ENCODE measurements around the gene SLC25A28.

SLC25A28 gene

GRCh38 chr10:99619851-99620710 is at the start of gene SLC25A28:
Gene SLC25A28 (minus strand): TSS chr10:99620439. CDS start chr10:99620335, 104 bp downstream.
- peak; percentile 99 for DNase-seq (ENCODE audit: low spot score)

DNA sequence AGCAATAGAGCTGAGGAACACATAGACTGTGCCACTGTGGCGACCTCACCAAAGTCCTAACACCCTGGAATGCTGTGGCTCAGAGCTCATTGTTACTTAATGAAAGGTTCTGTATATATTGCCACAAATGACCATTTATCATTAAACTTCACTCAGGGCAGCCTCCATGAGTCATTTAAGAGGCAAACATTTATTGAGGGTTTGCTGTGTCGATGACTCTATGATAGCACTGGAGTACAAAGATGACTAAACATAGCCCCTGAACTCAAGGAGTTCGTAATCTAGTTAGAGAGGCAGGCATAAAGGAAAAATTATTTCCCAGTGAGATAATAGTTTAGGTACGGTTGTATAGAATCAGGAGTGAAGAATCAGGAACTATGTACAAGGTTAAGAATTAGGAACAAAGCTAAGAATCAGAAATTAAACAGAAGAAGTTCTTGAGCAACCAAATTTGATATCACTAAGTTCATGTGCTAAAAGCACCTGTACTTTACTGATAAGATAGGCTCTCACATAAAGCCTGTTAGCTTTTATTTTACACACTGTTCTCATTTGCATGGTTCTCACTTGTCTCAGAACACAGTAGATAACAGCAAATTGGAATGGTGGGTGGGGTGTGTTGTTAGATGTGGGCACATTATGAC is 47.0 kb upstream of the SLC25A28 start:
- DNase-seq (ENCODE audit: low spot score) = no peak

DNA sequence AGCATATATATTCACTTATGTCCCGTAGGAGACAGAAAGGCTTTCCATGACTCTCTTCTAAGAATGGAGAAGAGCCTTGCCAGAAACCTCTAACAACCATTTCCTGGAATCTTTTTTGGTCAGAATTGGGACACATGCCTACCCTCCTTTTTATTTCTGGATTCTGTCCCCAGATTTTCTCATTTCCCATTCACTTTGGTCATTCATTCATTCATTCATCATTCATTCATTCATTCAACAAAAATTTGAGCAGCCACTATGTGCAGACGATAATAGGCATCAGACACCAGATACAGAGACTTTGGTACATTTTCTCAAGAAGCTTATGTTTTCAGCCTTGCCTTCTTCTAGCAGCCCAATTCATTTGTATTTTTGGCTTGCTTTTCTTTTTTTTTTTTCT is 45.1 kb upstream of the SLC25A28 start:
- no peak for DNase-seq (ENCODE audit: low spot score)

DNA sequence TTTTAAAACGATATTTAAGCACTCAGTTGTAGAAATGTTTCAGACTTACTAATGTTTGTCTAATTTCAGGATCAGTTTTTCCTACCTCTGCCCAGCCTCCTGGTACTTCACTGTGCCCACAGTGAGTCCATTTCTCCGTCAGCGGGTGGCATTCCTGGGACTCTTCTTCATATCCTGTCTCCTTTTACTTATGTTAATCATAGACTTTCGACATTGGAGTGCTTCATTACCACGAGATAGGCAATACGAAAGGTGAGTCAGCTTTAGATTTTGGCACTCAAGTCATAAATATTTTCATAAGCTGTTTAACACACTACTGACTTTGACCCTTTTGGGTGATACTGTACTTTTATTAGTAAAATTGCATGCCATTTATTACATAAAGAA is 41.1 kb upstream of the SLC25A28 start:
- DNase-seq (ENCODE audit: low spot score) = no peak

DNA sequence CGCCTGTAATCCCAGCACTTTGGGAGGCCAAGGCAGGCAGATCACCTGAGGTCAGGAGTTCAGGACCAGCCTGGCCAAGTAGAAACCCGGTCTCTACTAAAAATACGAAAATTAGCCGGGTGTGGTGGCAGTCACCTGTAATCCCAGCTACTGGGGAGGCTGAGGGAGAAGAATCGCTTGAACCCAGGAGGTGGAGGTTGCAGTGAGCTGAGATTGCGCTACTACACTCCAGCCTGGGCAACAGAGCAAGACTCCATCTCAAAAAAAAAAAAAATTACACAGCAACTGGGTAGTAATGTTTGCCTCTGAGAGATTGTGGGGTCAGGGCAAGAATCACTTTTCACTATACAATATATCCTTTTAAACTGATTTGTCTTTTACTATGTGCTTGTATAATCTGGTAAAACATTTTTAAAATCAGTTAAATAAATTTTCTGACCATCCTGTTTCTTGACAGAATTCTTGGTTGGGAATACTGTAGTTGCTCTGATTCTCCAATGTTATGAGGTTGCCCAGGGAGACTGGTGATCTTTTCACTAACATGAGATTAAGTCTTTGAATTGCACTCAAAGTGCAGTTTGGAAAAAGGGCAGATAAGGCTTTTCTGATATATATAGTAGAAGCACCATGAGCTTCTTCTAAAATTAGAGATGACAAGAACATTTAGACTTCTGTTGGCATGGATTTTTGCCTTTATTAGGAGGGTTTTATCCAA is 40.6 kb upstream of the SLC25A28 start:
- DNase-seq (ENCODE audit: low spot score) = no peak

DNA sequence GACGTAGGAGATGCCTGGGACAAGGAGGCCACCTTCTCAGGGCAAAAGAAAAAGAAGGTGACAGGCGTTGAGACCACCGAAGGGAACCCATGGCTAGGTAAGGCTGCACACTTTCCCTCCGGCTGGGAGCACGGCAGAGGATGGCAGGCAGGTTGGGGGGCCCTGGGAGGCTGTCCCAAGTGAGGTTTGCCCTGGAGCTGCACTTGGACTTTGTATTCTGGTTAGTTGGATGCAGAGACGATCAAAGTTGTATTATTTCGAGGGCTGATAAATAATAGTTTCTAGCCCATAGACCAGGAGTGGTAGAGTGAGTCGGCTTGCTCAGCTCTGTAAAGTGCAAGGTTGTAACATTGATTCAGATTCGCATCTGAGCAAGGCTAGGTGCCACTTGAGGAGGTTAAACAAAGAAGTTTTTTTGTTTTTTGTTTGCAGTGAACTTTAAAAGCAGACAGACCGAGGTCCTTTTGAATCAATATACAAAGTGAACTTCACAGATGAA is 39.7 kb upstream of the SLC25A28 start:
- DNase-seq (ENCODE audit: low spot score) = no peak

- peak; percentile 98 for DNase-seq (ENCODE audit: low spot score)
Observed at GRCh38 chr10:99659031-99659867, 39.0 kb upstream of the SLC25A28 start, which contains the start of gene ENTPD7. Gene ENTPD7 (plus strand): TSS chr10:99659509. CDS start chr10:99659957, 448 bp downstream.

GRCh38 chr10:99658622-99659030 is 38.4 kb upstream of the SLC25A28 start:
- DNase-seq (ENCODE audit: low spot score) = peak; percentile 13

DNA sequence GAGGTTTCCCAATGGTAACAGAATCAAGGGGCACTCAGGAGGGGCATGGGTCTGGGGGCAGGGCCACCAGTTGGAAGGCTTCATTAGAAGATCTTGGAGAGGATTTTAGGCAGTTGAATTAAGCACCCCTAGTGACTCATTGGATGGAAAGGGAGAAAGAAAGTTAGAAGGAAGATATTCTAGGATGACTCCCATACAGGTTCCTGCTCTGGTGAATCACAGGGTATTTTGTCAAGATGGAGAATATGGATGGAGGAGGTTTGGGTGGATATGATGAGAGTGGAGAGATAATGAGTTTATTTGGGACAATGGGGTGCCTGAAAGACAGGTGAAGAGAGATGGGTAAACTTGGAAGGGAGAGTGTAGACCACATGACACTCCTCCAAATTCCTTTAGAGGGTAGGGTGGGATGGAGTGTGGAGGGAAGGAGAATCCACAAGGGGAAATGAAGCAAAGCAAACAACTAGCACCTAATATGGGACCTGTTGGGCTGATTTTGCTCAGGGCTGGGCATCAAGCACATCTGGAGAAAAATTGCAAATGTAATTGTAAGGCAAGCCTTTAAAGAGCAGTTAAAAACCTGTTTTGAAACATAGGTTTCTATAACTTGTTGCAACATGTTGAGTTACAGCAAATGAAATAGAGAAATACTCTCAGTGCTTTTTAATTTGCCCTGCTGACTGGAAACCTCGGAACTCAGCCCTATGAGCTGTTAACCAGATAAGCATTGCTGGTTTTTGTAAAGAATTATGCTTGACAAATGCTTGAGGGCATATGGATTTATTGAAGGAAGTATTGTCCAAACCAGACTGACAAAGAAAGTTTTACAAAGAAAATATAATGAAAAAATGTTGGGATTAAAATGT is 36.2 kb upstream of the SLC25A28 start:
- DNase-seq (ENCODE audit: low spot score) = no peak

- no peak for DNase-seq (ENCODE audit: low spot score)
Observed at GRCh38 chr10:99654390-99655175, 34.3 kb upstream of the SLC25A28 start.

GRCh38 chr10:99652800-99653390 is 32.7 kb upstream of the SLC25A28 start:
- DNase-seq (ENCODE audit: low spot score) = no peak

GRCh38 chr10:99648717-99649116 is 28.5 kb upstream of the SLC25A28 start:
- DNase-seq (ENCODE audit: low spot score) = no peak

DNA sequence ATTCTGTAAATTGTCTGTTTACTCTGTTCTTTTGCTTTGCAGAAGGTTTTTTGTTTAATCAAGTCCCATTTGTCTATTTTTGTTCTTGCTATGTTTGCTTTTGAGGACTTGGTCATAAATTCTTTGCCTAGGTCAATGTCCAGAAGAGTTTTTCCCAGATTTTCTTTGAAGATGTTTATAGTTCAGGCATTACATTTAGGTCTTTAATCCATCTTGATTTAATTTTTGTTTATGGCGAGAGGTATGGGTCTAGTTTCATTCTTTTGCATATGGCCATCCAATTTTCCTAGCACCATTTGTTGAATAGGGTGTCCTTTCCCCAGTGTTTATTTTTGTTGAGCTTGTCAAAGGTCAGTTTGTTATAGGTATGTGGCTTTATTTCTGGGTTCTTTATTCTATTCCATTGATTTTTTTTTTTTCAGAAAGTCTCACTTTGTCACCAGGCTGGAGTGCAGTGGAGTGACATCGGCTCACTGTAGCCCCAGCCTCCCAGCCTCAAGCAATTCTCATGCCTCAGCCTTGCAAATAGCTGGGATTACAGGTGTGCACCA is 27.4 kb upstream of the SLC25A28 start:
- no peak for DNase-seq (ENCODE audit: low spot score)

GRCh38 chr10:99633832-99634231 is 13.6 kb upstream of the SLC25A28 start:
- no peak for DNase-seq (ENCODE audit: low spot score)

GRCh38 chr10:99631496-99631895 is 11.3 kb upstream of the SLC25A28 start:
- no peak for DNase-seq (ENCODE audit: low spot score)

DNA sequence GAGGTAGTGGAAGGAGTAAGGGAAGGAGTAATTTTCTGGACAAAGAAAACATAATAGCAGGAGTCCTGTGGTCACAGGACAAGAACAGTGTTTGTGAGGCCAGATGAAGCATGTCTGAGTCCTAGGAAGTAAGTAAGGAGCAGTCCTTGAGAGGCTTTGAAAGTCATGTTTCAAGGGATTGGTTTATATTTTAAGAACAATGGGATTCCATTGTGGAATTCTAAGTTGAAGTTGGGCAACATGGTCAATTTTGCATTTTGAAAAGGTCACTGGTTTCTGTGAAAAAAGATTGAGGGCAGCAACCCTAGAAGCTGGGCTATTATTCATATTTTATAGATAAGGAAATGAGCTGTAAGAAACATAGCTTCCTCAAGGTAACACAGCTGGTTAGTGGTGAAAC is 10.8 kb upstream of the SLC25A28 start:
- DNase-seq (ENCODE audit: low spot score) = no peak

DNA sequence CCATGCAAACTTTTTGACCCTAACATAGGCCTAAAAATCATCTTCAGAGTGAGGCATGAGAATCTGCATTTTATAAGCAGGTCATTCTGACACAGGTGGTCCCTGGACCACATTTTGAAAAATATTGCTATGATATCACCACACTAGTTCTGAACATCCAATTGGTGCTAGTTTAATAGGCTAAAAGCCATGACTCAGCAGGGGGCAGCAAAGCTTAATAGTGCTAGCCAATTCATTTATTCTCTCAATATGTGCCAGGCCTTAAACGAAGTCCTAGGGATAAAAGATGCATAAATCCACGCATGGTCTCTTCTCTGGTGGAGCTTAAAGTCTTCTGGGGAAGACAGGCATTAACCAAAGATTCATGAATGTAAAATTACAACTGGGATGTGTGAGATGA is 10.2 kb upstream of the SLC25A28 start:
- no peak for DNase-seq (ENCODE audit: low spot score)

DNA sequence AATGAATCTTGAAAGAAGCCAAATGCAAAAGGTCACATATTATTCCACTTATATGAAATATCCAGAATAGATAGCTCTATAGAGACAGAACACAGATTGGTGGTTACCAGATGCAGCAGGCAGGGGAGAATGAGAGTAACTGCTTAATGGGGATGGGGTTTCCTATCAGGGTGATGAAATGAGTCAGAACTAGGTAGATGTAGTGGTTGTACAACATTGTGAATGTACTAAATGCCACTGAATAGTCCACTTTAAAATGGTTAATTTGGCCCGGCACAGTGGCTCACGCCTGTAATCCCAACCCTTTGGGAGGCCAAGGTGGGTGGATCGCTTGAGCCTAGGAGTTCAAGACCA is 9.4 kb upstream of the SLC25A28 start:
- DNase-seq (ENCODE audit: low spot score) = no peak

DNA sequence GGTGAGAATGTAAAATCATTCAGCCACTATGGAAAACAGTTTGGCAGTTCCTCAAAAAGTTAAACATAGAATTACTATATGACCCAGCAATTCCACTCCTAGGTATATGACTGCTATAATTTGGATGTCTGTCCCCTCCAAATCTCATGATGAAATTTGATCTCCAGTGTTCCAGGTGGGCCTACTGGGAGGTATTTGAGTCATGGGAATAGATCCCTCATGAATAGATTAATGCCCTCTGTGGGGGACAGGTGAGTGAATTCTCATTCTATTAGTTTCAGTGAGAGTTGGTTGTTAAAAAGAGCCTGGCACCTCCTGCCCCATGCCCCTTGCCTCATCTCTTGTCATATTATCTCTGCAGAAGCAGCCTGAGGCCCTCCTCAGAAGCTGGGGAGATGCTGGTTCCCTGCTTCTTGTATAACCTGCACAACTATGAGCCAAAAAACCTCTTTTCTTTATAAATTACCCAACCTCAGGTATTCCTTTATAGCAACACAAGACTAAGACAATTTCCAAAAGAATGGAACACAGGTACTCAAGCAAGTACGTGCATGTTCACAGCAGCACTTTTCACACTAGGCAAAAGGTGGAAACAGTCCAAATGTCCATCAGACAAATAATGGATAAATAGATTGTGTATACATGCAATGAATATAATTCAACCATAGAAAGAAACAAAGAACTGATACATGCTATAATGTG is 8.8 kb upstream of the SLC25A28 start:
- no peak for DNase-seq (ENCODE audit: low spot score)

All from LoVo (cell line).